AG10803 (cell line): Measurements from ENCODE around the gene PODXL.
A peak's percentile ranks its signal among the peaks of the same experiment; 100 is the strongest.

Experiments used
- DNase-seq: peaks from one replicate; pipeline ENCODE4 v3.0.0; 2010; ENCODE audit warnings: low read depth
- H3K4me3 ChIP-seq: 2 replicates; pipeline ENCODE4 v1.5.1; 2011; ENCODE audit warnings: mild to moderate bottlenecking, low read length, control low read depth
- TF ChIP-seq, protein P1 (sequence below): conservative IDR thresholded peaks from 2 replicates; pipeline ENCODE4 v1.5.1; 2011; ENCODE audit warnings: mild to moderate bottlenecking, low read length, control low read depth, inconsistent platforms

PODXL gene

DNA sequence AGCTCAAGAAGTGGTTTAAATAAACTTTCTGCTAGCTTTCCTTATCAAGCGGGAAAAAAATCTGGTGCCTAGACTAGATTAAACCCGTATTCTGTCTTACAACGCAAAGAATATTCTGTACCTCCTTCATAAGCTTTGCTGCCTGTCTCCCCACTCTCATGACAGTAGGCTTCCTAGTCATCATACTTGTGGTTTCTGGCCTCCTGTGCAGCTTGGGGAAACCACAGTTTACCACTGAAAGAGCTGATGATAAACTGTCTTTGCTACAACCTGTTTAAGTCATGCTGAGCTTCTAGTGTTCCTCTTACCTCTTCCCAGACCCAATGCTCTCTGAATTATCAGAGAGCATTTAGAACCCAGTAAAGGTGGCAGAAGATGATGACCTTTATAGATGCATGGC lies 55.0 kb downstream of the PODXL start:
- TF ChIP-seq, protein P1, sequence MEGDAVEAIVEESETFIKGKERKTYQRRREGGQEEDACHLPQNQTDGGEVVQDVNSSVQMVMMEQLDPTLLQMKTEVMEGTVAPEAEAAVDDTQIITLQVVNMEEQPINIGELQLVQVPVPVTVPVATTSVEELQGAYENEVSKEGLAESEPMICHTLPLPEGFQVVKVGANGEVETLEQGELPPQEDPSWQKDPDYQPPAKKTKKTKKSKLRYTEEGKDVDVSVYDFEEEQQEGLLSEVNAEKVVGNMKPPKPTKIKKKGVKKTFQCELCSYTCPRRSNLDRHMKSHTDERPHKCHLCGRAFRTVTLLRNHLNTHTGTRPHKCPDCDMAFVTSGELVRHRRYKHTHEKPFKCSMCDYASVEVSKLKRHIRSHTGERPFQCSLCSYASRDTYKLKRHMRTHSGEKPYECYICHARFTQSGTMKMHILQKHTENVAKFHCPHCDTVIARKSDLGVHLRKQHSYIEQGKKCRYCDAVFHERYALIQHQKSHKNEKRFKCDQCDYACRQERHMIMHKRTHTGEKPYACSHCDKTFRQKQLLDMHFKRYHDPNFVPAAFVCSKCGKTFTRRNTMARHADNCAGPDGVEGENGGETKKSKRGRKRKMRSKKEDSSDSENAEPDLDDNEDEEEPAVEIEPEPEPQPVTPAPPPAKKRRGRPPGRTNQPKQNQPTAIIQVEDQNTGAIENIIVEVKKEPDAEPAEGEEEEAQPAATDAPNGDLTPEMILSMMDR: no peak
- H3K4me3 ChIP-seq: no peak overlapping the region
- peak; percentile 81 for DNase-seq

DNA sequence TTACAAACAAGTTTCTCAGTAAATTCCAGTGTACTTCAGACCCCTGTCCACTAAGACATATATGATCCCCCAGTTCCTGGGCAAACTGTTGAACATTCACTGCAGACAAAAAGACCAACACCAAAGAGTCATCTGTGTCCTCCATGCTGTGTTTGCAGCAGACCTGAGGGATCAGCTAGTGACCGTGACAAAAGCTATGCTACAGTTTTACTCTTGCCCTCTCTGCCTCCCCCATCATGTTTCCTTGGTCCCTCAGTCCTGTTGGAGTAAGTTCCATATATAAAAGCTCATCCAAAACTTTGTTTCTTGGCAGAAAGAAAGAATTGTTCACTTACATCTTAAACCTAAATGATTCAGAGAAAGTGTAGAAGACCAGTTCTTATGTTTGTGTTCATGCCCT lies 56.1 kb downstream of the PODXL start:
- no peak for DNase-seq
- H3K4me3 ChIP-seq: no peak overlapping the region
- TF ChIP-seq, protein P1: no peak

DNA sequence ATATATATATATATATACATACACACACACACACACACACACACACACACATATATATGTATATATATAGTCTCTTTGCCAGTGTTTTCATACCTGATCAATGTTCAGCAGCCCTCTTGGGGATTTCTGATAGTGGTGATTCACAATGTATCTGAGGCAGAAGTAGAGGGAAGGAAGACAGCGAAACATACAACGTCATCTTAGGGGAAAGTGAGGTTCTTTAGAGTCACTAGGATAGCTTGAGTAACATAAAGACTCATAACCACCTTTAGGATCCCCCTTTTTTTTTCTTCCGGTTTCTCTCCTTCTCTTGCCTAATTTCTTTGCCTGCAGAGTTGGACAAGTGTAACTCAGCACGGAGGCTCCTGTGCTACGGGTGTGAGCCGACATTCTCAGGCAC lies 56.6 kb downstream of the PODXL start:
- H3K4me3 ChIP-seq: no peak overlapping the region
- TF ChIP-seq, protein P1: no peak
- no peak for DNase-seq

DNA sequence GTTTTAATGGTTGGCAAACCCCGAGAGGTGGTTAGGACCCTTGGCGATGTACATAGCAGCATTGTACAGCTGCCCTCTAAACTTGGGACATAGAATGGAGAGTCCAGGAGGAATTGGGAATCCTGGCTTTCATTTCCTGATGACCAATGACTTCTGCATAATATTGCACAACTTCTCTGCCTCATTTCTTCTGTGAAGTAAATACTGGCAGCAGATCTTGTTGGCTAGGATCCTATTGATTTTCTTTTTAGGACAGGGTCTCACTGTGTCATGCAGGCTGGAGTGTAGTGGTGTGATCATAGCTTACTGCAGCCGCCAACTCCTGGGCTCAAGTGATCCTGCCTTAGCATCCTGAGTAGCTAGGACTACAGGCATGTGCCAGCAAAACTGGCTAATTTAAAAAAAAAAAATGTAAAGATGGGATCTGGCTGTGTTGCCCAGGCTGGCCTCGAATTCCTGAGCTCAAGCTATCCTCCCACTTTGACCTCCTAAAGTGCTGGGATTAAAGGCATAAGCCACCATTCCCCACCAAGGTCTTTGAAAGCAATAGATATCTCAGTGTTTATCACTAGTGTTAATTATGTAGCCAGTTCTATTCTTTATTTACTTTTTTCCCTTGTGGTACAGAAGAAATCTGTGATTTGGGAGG lies 58.1 kb downstream of the PODXL start:
- DNase-seq: peak; percentile 46
- no peak overlapping the region for H3K4me3 ChIP-seq
- TF ChIP-seq, protein P1: no peak

DNA sequence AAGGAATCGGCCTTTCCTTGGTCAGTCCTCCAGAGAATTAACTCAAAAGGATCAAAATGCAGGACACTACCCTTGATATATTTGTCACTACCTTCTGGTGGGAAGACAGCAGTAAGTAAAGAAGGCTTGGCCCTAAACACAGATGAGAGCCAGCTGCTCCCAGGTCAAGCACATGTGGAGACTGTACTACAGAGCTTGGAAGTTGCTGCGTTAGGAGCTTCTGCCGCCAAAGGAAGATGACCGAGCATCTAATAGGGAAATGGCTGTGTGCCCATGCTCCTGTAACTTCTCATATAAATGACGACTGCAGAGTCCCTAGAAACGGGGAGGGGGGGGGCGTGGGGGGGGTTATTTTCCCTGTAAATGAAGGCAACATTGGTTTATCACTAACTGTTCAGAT lies 59.0 kb downstream of the PODXL start:
- TF ChIP-seq, protein P1: no peak
- no peak overlapping the region for H3K4me3 ChIP-seq
- no peak for DNase-seq

DNA sequence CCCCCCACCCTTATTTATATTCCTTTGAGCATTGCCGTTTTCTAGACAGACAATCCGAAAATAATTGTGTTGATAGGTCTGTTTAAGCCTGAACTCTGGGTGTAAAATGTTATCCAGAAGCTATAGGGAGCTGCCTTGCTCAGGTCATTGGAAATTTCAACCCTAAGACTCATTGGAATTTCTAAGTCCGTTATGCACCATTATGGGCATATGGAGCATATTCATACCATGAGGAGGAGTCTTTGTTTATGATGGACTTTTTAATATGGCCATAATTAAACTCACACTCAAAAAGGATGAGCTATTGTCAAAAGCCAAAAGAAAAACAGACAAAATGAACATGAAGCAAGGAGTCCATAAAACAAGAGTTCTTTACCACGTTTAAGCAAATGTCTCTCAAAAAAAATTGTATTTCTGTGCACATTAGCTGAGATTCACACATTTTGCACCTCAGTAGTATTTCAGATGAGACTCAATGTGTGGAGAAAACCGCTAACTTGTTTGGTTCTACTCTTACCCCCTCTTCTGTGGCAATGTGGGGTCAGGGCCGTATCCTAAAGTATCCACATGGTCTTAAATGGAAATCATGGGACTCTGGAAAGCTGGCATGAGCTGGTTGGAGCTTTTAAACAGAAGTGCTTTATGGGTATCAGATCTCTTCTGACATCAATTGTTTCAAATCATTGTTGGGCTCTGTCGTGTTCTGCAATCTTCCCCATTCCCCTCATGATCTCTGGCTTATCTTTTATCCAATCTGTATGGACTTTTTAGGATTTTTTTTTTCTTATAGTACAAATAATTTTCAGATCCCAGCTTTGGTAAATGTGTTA lies 60.5 kb downstream of the PODXL start:
- no peak overlapping the region for H3K4me3 ChIP-seq
- no peak for DNase-seq

More for the DNA sequence above, 60.5 kb downstream of the PODXL start:
- TF ChIP-seq, protein P1: no peak
